Esophagus muscularis mucosa (tissue), 4 donors: ENCODE results near the gene PRDM16.

Experiments
- EP300 ChIP-seq: sonication (generic); formaldehyde crosslinking; IDR thresholded peaks from one replicate; pipeline ENCODE4 v1.6.1; 2017; ENCODE audit warnings: antibody characterized with exemption
- POLR2A ChIP-seq: fragments of 450-650 bp; IDR thresholded peaks from one replicate; pipeline ENCODE4 v1.6.1; 2017; ENCODE audit warnings: antibody characterized with exemption, moderate library complexity, mild to moderate bottlenecking, low read depth
- POLR2AphosphoS5 ChIP-seq, 2 donors: sonication (generic); formaldehyde crosslinking; IDR thresholded peaks; one replicate each; pipeline ENCODE4 v1.6.1; 2017; ENCODE audit warnings: antibody characterized with exemption in 2 of 2
- TF ChIP-seq, protein P1 (sequence below), 3 experiments: fragments of 200-600 bp in 2 of 3; fragments of 450-650 bp in 1 of 3; sonication (generic) in 2 of 3; IDR thresholded peaks; one replicate each; pipeline ENCODE4 v1.5.1; 2017 to 2019; ENCODE audit warnings: antibody characterized with exemption in 3 of 3, mild to moderate bottlenecking in 2 of 3, moderate library complexity in 1 of 3

DNA sequence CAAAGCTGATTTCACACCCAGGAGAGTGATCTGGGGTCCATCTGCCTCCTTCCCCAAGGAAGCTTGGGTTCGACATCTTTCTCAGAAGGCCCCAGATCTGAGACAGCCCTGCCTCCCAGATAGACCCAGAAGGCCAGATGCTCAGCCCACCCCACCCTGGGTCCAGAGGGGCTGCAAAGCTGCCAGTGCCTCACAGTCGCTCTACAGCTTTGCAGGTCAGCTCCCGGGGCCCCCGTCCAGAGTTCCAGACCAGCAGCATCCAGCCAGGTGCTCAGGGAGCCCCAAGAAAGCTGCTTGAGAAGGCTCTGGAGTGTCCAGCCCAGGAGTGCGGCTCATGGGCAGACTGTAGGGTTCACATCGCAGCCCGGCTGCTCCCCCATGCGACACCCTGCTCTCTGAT is 242.7 kb downstream of the PRDM16 start:
- TF ChIP-seq, protein P1, sequence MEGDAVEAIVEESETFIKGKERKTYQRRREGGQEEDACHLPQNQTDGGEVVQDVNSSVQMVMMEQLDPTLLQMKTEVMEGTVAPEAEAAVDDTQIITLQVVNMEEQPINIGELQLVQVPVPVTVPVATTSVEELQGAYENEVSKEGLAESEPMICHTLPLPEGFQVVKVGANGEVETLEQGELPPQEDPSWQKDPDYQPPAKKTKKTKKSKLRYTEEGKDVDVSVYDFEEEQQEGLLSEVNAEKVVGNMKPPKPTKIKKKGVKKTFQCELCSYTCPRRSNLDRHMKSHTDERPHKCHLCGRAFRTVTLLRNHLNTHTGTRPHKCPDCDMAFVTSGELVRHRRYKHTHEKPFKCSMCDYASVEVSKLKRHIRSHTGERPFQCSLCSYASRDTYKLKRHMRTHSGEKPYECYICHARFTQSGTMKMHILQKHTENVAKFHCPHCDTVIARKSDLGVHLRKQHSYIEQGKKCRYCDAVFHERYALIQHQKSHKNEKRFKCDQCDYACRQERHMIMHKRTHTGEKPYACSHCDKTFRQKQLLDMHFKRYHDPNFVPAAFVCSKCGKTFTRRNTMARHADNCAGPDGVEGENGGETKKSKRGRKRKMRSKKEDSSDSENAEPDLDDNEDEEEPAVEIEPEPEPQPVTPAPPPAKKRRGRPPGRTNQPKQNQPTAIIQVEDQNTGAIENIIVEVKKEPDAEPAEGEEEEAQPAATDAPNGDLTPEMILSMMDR (IDR thresholded peaks at IDR 0.05) = no peak
- no peak for TF ChIP-seq POLR2AphosphoS5 (IDR thresholded peaks at IDR 0.05)
- no peak for TF ChIP-seq POLR2A
- no peak for TF ChIP-seq EP300
